Vagina (tissue), 2 donors: ENCODE measurements around the gene PHLPP1. TPM values are rescaled to one million over a fixed set of nuclear protein-coding genes. Genes with fewer than 3 reads are reported as not detected.

Source experiments
- DNase-seq, 2 donors: peaks; one replicate each; pipeline ENCODE4 v3.0.0-alpha.2; 2017; ENCODE audit errors: extremely low spot score in 2 of 2
- H3K27ac ChIP-seq: fragments of 200-600 bp; sonication (generic); one replicate; pipeline ENCODE4 v1.5.1; 2019
- H3K27me3 ChIP-seq: fragments of 200-600 bp; sonication (generic); one replicate; pipeline ENCODE4 v1.5.1; 2019
- H3K36me3 ChIP-seq, 2 donors: fragments of 200-600 bp; sonication (generic); one replicate each; pipeline ENCODE4 v1.5.1; 2017 to 2019
- H3K4me1 ChIP-seq: fragments of 200-600 bp; sonication (generic); one replicate; pipeline ENCODE4 v1.5.1; 2019
- H3K4me3 ChIP-seq, 2 donors: fragments of 200-600 bp; sonication (generic); 1 replicate in 1 of 2; 2 replicates in 1 of 2; pipeline ENCODE4 v1.5.1; 2016 to 2019
- H3K9me3 ChIP-seq: fragments of 200-600 bp; sonication (generic); one replicate; pipeline ENCODE4 v1.5.1; 2019
- CTCF ChIP-seq, 3 experiments: fragments of 450-650 bp in 2 of 3; fragments of 200-600 bp in 1 of 3; sonication (generic) in 1 of 3; IDR thresholded peaks; one replicate each; pipeline ENCODE4 v1.5.1; 2017 to 2019; ENCODE audit warnings: antibody characterized with exemption in 3 of 3, mild to moderate bottlenecking in 2 of 3, moderate library complexity in 2 of 3
- POLR2A ChIP-seq, 2 donors: fragments of 450-650 bp; IDR thresholded peaks; one replicate each; pipeline ENCODE4 v1.6.1; 2017; ENCODE audit warnings: antibody characterized with exemption in 2 of 2, mild to moderate bottlenecking in 2 of 2, moderate library complexity in 2 of 2
- POLR2AphosphoS5 ChIP-seq, 2 donors: sonication (generic); formaldehyde crosslinking; IDR thresholded peaks; one replicate each; pipeline ENCODE4 v1.9.0; 2017; ENCODE audit warnings: antibody characterized with exemption in 2 of 2, mild to moderate bottlenecking in 2 of 2, low read depth in 1 of 2; ENCODE audit not compliant: insufficient read depth in 1 of 2
- intact Hi-C: fragments of 100-400 bp; cut with DNase I; formaldehyde crosslinking; loops from one replicate; pipeline ENCODE4 v1.15.1; 2023
- total RNA-seq: library from RNA; depleted of rRNA; stranded (reverse); fragments of >200 nt; gene quantifications from one replicate; pipeline ENCODE4 v1.2.3, GENCODE V29; 2016

PHLPP1 gene
- total RNA-seq, 1 donor from 2014 or later, result 20.6 TPM

GRCh38 chr18:62877411-62878221, 162.3 kb downstream of the PHLPP1 start:
- H3K4me1 ChIP-seq, result peaks cover 29% of the 10 kb centered on the region
- no peaks in the 10 kb centered on the region for H3K9me3 ChIP-seq
- H3K36me3 ChIP-seq, result no peaks in the 10 kb centered on the region
- H3K27ac ChIP-seq, result no peak overlapping the region
- H3K27me3 ChIP-seq, result no peaks in the 10 kb centered on the region
- no peak for TF ChIP-seq POLR2AphosphoS5 (IDR thresholded peaks at IDR 0.05; ENCODE audit: insufficient read depth in 1 of 2, low read depth in 1 of 2)
- TF ChIP-seq CTCF (IDR thresholded peaks at IDR 0.05), result no peak
- no peak for TF ChIP-seq POLR2A (IDR thresholded peaks at IDR 0.05)
- H3K4me3 ChIP-seq, result no peak overlapping the region
- DNase-seq, result no peak
- intact Hi-C loops, result no loop called here

GRCh38 chr18:62878305-62878704, 163.0 kb downstream of the PHLPP1 start:
- no peak for TF ChIP-seq CTCF (IDR thresholded peaks at IDR 0.05)
- no peak for TF ChIP-seq POLR2AphosphoS5 (IDR thresholded peaks at IDR 0.05; ENCODE audit: insufficient read depth in 1 of 2, low read depth in 1 of 2)
- no peak for TF ChIP-seq POLR2A (IDR thresholded peaks at IDR 0.05)
- Histone ChIP-seq H3K9me3 (no peaks in the 10 kb centered on the region), H3K4me3 (no peak overlapping the region), H3K36me3 (no peaks in the 10 kb centered on the region), H3K27me3 (no peaks in the 10 kb centered on the region), H3K4me1 (peaks cover 29% of the 10 kb centered on the region), H3K27ac (no peak overlapping the region)
- intact Hi-C loops, result no loop called here
- no peak for DNase-seq

- intact Hi-C loops, result no loop called here
- H3K27me3 ChIP-seq, result no peaks in the 10 kb centered on the region
- no peak overlapping the region for H3K4me3 ChIP-seq
- H3K36me3 ChIP-seq, result no peaks in the 10 kb centered on the region
- H3K4me1 ChIP-seq, result peaks cover 29% of the 10 kb centered on the region
- no peak for DNase-seq
- TF ChIP-seq POLR2A (IDR thresholded peaks at IDR 0.05) (no peak), CTCF (IDR thresholded peaks at IDR 0.05) (no peak), POLR2AphosphoS5 (IDR thresholded peaks at IDR 0.05; ENCODE audit: insufficient read depth in 1 of 2, low read depth in 1 of 2) (no peak)
- no peak overlapping the region for H3K27ac ChIP-seq
- no peaks in the 10 kb centered on the region for H3K9me3 ChIP-seq
Measured at GRCh38 chr18:62880034-62880433, 164.7 kb downstream of the PHLPP1 start.

- Histone ChIP-seq H3K27ac (no peak overlapping the region), H3K27me3 (no peaks in the 10 kb centered on the region), H3K36me3 (no peaks in the 10 kb centered on the region), H3K4me3 (no peak overlapping the region), H3K9me3 (no peaks in the 10 kb centered on the region), H3K4me1 (peaks cover 29% of the 10 kb centered on the region)
- TF ChIP-seq POLR2A (IDR thresholded peaks at IDR 0.05) (no peak), POLR2AphosphoS5 (IDR thresholded peaks at IDR 0.05; ENCODE audit: insufficient read depth in 1 of 2, low read depth in 1 of 2) (no peak), CTCF (IDR thresholded peaks at IDR 0.05) (no peak)
- DNase-seq, result no peak
- intact Hi-C loops, result no loop called here
Measured at GRCh38 chr18:62880673-62881364, 165.5 kb downstream of the PHLPP1 start.
